ENCODE results near the gene SERPINA6.
"Not testable (repeated sequence)": the region's sequence is repeated elsewhere in the genome, so short reads cannot be mapped to it uniquely, and the experiment has no call there.

SERPINA6 gene

DNA sequence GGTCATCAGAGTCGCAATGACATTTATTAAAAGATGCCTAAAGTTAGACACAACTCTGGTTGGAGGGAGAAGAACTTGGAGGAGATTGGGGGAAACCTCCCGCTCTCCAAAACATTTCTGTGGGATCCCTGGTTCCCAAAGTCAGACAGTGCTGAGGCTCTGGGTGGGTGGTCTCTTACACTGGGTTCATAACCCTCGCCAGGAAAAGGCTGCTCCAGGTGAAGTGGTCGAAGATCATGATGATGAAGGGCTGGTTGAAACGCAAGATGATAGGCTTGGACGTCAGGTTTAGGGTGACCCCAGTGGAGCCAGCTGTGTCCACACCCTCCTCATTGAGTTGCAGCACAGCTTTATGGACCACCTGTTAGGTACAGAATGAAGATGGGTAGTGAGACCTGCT lies 18.9 kb downstream of the SERPINA6 start:
- TF ChIP-seq, protein P1, sequence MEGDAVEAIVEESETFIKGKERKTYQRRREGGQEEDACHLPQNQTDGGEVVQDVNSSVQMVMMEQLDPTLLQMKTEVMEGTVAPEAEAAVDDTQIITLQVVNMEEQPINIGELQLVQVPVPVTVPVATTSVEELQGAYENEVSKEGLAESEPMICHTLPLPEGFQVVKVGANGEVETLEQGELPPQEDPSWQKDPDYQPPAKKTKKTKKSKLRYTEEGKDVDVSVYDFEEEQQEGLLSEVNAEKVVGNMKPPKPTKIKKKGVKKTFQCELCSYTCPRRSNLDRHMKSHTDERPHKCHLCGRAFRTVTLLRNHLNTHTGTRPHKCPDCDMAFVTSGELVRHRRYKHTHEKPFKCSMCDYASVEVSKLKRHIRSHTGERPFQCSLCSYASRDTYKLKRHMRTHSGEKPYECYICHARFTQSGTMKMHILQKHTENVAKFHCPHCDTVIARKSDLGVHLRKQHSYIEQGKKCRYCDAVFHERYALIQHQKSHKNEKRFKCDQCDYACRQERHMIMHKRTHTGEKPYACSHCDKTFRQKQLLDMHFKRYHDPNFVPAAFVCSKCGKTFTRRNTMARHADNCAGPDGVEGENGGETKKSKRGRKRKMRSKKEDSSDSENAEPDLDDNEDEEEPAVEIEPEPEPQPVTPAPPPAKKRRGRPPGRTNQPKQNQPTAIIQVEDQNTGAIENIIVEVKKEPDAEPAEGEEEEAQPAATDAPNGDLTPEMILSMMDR (IDR thresholded peaks at IDR 0.05; ENCODE audit: borderline replicate concordance, insufficient read depth, low read depth, low read length): no peak
- no peak overlapping the region for H3K4me3 ChIP-seq (ENCODE audit: low read depth, low read length)

DNA sequence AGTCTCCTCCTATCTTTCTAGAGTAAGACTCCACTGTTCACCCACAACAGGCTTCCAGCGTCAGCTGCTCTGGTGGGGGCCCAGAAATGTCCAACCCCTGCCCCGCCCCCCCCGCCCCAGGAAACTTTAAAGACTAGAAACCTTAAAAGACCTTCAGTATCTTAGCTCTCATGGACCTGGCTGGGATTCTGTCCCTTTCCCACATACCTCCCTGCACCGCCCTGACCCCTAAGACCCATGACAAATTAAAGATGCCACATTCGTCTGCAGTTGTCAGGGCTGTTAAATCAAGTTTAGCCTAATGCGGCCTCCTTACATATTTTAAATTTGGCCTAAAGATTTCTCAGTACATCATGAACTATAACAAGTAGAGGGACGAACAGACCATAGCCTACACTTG lies 20.0 kb downstream of the SERPINA6 start:
- TF ChIP-seq, protein P1 (IDR thresholded peaks at IDR 0.05; ENCODE audit: borderline replicate concordance, insufficient read depth, low read depth, low read length): no peak
- H3K4me3 ChIP-seq (ENCODE audit: low read depth, low read length): no peak overlapping the region

DNA sequence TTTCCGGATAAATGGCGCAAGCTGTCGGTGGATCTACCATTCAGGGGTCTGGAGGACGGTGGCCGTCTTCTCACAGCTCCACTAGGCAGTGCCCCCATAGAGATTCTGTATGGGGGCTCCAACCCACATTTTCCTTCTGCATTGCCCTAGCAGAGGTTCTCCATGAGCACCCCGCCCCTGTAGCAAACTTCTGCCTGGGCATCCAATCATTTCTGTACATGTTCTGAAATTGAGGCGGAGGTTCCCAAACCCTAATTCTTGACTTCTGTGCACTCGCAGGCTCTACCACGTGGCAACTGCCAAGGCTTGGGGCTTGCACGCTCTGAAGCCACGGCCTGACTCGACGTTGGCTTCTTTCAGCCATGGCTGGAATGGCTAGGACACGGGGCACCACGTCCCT lies 25.0 kb downstream of the SERPINA6 start:
- TF ChIP-seq, protein P1 (IDR thresholded peaks at IDR 0.05; ENCODE audit: borderline replicate concordance, insufficient read depth, low read depth, low read length): no peak
- H3K4me3 ChIP-seq (ENCODE audit: low read depth, low read length): no peak overlapping the region

DNA sequence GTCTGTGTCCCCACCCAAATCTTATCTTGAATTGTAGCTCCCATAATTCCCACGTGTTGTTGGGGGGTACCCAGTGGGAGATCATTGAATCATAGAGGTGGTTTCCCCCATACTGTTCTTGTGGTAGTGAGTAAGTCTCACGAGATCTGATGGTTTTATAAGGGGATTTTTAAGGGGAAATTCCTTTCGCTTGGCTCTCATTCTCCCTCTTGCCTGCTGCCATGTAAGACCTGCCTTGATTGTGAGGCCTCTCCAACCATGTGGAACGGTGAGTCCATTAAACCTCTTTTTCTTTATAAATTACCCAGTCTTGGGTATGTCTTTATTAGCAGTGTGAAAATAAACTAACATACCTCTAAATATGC lies 27.0 kb downstream of the SERPINA6 start:
- H3K4me3 ChIP-seq (ENCODE audit: low read depth, low read length): not testable (repeated sequence)

DNA sequence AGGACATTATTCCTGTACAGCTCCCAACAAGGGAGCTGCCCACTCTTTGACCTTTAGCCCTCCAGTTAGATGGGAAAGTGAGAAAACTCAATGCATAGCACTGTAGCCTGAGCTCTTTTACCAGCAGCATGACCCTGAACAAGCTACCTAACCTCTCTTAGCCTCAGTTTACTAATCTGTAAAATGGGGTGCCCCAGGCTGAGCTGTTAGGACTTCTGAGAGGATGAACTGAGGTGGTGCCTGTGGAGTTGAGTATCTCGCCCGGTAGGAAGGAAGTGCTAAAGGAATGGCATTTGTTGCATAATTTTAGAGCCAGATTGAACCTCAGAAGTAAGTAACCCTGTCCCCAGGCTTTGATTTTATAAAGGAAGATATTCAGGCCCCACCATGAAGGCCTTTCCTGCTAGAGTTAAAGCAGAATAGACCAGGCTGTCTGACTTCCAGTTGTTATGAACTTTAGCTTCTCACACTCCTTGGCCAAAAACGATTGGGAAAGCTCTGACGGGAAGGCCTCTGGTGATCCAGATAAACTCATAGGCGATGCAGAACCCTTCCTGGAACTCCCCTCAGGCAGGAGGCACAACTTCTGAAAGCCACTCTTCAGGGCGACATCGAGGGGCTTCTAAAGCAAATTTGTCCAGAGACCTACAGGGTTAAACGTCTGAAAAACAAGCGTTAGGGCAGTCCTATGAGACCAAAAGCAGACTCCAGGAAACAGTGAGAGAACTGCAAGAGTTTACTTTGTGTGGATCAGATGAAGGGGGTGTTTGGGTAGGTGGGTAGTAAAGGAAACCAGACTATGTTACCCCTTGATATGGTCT lies 27.6 kb downstream of the SERPINA6 start:
- H3K4me3 ChIP-seq (ENCODE audit: low read depth, low read length): no peak overlapping the region
- TF ChIP-seq, protein P1 (IDR thresholded peaks at IDR 0.05; ENCODE audit: borderline replicate concordance, insufficient read depth, low read depth, low read length): no peak

DNA sequence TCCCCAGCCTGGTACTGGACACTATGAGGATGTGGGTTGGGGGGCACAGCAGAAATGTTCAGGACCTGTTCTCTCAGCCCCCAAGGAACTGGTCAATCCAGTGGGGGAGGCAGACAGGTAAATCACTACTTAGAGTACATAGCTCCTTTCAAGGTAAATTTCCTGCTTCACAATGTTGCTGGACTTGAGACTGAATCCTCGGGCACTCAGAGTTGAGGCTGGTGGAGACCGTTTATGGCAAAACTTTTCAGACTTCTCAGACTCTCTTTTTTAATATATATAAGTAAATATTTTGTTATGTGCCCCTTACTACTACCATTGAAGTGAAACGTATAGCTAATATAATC lies 29.6 kb downstream of the SERPINA6 start:
- H3K4me3 ChIP-seq (ENCODE audit: low read depth, low read length): no peak overlapping the region
- TF ChIP-seq, protein P1 (IDR thresholded peaks at IDR 0.05; ENCODE audit: borderline replicate concordance, insufficient read depth, low read depth, low read length): no peak

DNA sequence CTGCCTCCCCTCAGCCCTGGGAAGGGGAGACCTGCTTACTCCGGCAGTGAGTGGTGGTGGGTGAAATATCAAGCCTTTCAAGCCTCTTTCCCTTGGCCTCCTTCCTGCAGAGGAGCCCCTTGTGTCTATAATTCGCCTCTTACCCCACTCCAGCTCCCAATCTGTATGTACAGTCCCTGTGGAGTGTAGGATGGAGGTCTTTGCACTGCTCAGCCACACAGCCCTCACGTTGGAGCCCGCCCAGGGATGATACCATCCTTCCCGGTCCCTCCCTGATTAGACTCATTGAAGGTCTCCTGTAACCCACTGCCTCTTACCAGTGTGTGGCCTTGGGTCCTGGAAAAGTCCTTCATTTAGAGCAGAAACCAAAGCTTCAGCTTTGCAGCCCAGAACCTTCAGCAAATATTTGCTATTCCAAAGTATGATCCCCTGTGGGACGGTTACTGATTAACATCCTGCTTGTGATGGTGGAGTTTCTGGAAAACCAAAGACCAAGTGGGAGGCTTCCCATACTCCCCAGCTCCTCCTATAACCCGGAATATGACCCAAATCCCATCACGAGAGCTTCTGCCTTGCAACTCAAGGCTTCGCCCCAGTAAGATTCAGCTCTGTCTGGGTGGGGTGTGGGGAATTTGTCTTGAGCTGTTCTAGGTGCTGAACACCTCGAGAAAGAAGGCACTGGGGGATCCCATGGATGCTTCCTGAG lies 30.1 kb downstream of the SERPINA6 start, which contains the start of gene SERPINA10:
TSS of gene SERPINA10 (minus strand) at position 397 of the 706 bp plus-strand sequence. CDS start 2,675 bp downstream, outside the sequence.
- H3K4me3 ChIP-seq (ENCODE audit: low read depth, low read length): no peak within 1 kb of the TSS
- TF ChIP-seq, protein P1 (IDR thresholded peaks at IDR 0.05; ENCODE audit: borderline replicate concordance, insufficient read depth, low read depth, low read length): no peak
